ENCODE results near the gene DGKH.

DNA sequence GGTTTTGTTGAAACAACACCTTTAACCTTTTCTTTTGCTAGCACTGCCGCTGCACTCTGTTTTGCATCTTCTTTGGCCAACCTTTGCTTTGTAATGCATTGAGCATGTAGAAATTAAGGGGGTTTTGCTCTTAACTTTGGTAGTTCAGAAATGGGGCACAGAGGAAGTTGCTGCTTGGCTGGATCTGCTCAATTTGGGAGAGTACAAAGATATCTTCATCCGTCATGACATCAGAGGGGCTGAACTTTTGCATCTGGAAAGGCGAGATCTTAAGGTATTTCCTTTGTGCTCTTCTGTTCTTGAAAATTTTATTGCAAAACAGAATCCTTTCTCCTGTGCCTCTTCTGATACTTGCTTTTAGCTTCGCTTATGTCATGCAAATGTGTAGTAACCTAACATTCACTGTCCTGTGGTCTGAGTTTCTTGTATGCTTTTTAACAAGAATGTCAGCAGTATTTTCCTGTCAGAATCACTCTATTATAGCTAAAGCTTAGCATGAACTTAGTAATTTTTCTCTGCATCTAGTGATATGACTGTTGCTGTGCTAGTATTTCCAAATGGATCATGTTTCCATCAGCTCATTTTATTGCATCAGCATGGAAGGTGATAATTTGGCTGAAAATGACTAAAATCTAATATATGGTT, 172.8 kb downstream of the DGKH start:
- TF ChIP-seq POLR2A (IDR thresholded peaks at IDR 0.05) (no peak), EP300 (IDR thresholded peaks at IDR 0.05) (no peak)
- TF ChIP-seq, protein P1, sequence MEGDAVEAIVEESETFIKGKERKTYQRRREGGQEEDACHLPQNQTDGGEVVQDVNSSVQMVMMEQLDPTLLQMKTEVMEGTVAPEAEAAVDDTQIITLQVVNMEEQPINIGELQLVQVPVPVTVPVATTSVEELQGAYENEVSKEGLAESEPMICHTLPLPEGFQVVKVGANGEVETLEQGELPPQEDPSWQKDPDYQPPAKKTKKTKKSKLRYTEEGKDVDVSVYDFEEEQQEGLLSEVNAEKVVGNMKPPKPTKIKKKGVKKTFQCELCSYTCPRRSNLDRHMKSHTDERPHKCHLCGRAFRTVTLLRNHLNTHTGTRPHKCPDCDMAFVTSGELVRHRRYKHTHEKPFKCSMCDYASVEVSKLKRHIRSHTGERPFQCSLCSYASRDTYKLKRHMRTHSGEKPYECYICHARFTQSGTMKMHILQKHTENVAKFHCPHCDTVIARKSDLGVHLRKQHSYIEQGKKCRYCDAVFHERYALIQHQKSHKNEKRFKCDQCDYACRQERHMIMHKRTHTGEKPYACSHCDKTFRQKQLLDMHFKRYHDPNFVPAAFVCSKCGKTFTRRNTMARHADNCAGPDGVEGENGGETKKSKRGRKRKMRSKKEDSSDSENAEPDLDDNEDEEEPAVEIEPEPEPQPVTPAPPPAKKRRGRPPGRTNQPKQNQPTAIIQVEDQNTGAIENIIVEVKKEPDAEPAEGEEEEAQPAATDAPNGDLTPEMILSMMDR (IDR thresholded peaks at IDR 0.05) = no peak

Data from ovary (tissue), 3 donors.